H9 (cell line): ENCODE results near the gene SIM1. TPM values are rescaled to one million over a fixed set of nuclear protein-coding genes. Genes with fewer than 3 reads are reported as not detected.

Experiments used
- DNase-seq: peaks from one replicate; pipeline ENCODE4 v3.0.0-alpha.2; 2017
- H2AFZ ChIP-seq: one replicate; pipeline ENCODE4 v1.6.1; 2013; ENCODE audit warnings: mild to moderate bottlenecking, low read length, control low read depth, moderate library complexity
- H2AK5ac ChIP-seq: 2 replicates; pipeline ENCODE4 v1.6.1; 2013; ENCODE audit warnings: low read length, control low read depth, mixed read lengths; ENCODE audit not compliant: insufficient read length
- H2BK120ac ChIP-seq: one replicate; pipeline ENCODE4 v1.6.1; 2013; ENCODE audit warnings: low read depth, mild to moderate bottlenecking, low read length, control low read depth, inconsistent platforms; ENCODE audit not compliant: poor library complexity, severe bottlenecking
- H2BK12ac ChIP-seq: 2 replicates; pipeline ENCODE4 v1.6.1; 2013; ENCODE audit warnings: low read length, control low read depth, mixed read lengths, low read depth; ENCODE audit not compliant: insufficient read length
- H2BK15ac ChIP-seq: 2 replicates; pipeline ENCODE4 v1.6.1; 2013; ENCODE audit warnings: low read depth, low read length, control low read depth
- H2BK20ac ChIP-seq: one replicate; pipeline ENCODE4 v1.6.1; 2013; ENCODE audit warnings: low read depth, mild to moderate bottlenecking, low read length, control low read depth, inconsistent platforms; ENCODE audit not compliant: poor library complexity, severe bottlenecking
- H2BK5ac ChIP-seq: 2 replicates; pipeline ENCODE4 v1.6.1; 2013; ENCODE audit warnings: low read length, control low read depth, mixed read lengths; ENCODE audit not compliant: insufficient read length
- H3K14ac ChIP-seq: 2 replicates; pipeline ENCODE4 v1.6.1; 2013; ENCODE audit warnings: low read length, control low read depth; ENCODE audit not compliant: insufficient read depth
- H3K18ac ChIP-seq: 2 replicates; pipeline ENCODE4 v1.6.1; 2013; ENCODE audit warnings: low read depth, mild to moderate bottlenecking, mixed read lengths, low read length, control low read depth; ENCODE audit not compliant: insufficient read length
- H3K23ac ChIP-seq: 2 replicates; pipeline ENCODE4 v1.6.1; 2013; ENCODE audit warnings: low read length, control low read depth, mixed read lengths, low read depth; ENCODE audit not compliant: insufficient read length
- H3K23me2 ChIP-seq: 2 replicates; pipeline ENCODE4 v1.6.1; 2013; ENCODE audit warnings: low read depth, mild to moderate bottlenecking, mixed read lengths, low read length, control low read depth; ENCODE audit not compliant: insufficient read length, poor library complexity, severe bottlenecking
- H3K27ac ChIP-seq: 2 replicates; pipeline ENCODE4 v1.5.1; 2013; ENCODE audit warnings: low read length, control low read depth, mixed read lengths, low read depth; ENCODE audit not compliant: insufficient read length
- H3K27me3 ChIP-seq: 2 replicates; pipeline ENCODE4 v1.6.1; 2013; ENCODE audit warnings: low read length, control low read depth, inconsistent platforms; ENCODE audit not compliant: insufficient read depth
- H3K4ac ChIP-seq: 2 replicates; pipeline ENCODE4 v1.6.1; 2013; ENCODE audit warnings: low read depth, mild to moderate bottlenecking, control low read depth, inconsistent platforms, low read length, moderate library complexity
- H3K4me1 ChIP-seq: 2 replicates; pipeline ENCODE4 v1.6.1; 2013; ENCODE audit warnings: low read length, control low read depth, inconsistent platforms; ENCODE audit not compliant: insufficient read depth
- H3K4me2 ChIP-seq: 2 replicates; pipeline ENCODE4 v1.6.1; 2013; ENCODE audit warnings: low read length, control low read depth, mixed read lengths; ENCODE audit not compliant: insufficient read length, insufficient read depth
- H3K56ac ChIP-seq: 2 replicates; pipeline ENCODE4 v1.6.1; 2013; ENCODE audit warnings: low read depth, mild to moderate bottlenecking, mixed read lengths, low read length, control low read depth; ENCODE audit not compliant: insufficient read length
- H3K79me1 ChIP-seq: 2 replicates; pipeline ENCODE4 v1.6.1; 2013; ENCODE audit warnings: low read depth, mild to moderate bottlenecking, moderate library complexity, low read length, control low read depth, inconsistent platforms; ENCODE audit not compliant: insufficient read depth, poor library complexity, severe bottlenecking
- H3K79me2 ChIP-seq: 2 replicates; pipeline ENCODE4 v1.6.1; 2013; ENCODE audit warnings: low read length, control low read depth, inconsistent platforms; ENCODE audit not compliant: insufficient read depth
- H3K9ac ChIP-seq: 2 replicates; pipeline ENCODE4 v1.6.1; 2013; ENCODE audit warnings: low read length, control low read depth, mixed read lengths; ENCODE audit not compliant: insufficient read length; ENCODE audit errors: extremely low read depth
- H3K9me3 ChIP-seq: one replicate; pipeline ENCODE4 v1.6.1; 2013; ENCODE audit warnings: low read depth, low read length, inconsistent platforms; ENCODE audit not compliant: control insufficient read depth
- H3T11ph ChIP-seq: one replicate; pipeline ENCODE4 v1.6.1; 2013; ENCODE audit warnings: mild to moderate bottlenecking, low read length, control low read depth, inconsistent platforms
- H4K20me1 ChIP-seq: one replicate; pipeline ENCODE4 v1.6.1; 2013; ENCODE audit not compliant: control insufficient read depth, insufficient read length, insufficient read depth
- H4K5ac ChIP-seq: 2 replicates; pipeline ENCODE4 v1.6.1; 2013; ENCODE audit warnings: low read depth, mild to moderate bottlenecking, mixed read lengths, low read length, control low read depth; ENCODE audit not compliant: insufficient read length
- H4K8ac ChIP-seq: replicated peaks from 2 replicates; pipeline ENCODE4 v1.6.1; 2013; ENCODE audit warnings: low read length, control low read depth, mixed read lengths, low read depth; ENCODE audit not compliant: insufficient read length
- H4K91ac ChIP-seq: 2 replicates; pipeline ENCODE4 v1.6.1; 2013; ENCODE audit warnings: low read depth, mild to moderate bottlenecking, moderate library complexity, mixed read lengths, low read length, control low read depth; ENCODE audit not compliant: insufficient read length
- H3K27ac Mint-ChIP-seq, 3 experiments: 2 replicates in 2 of 3; 3 replicates in 1 of 3; pipeline ENCODE4 v1.8.0; 2020 to 2021; ENCODE audit warnings: mixed read lengths in 3 of 3, mild to moderate bottlenecking in 1 of 3, moderate library complexity in 1 of 3
- H3K27me3 Mint-ChIP-seq: 2 replicates; pipeline ENCODE4 v1.8.0; 2021; ENCODE audit warnings: low read depth, mild to moderate bottlenecking, moderate library complexity, mixed read lengths
- H3K36me3 Mint-ChIP-seq, 3 experiments: 2 replicates in 2 of 3; 3 replicates in 1 of 3; pipeline ENCODE4 v1.8.0; 2020 to 2021; ENCODE audit warnings: low read depth in 3 of 3, mixed read lengths in 3 of 3; ENCODE audit not compliant: insufficient read depth in 1 of 3
- H3K4me1 Mint-ChIP-seq, 2 experiments: 2 replicates each; pipeline ENCODE4 v1.8.0; 2020; ENCODE audit warnings: mixed read lengths in 2 of 2
- H3K4me3 Mint-ChIP-seq, 2 experiments: 2 replicates in 1 of 2; 3 replicates in 1 of 2; pipeline ENCODE4 v1.8.0; 2020 to 2021; ENCODE audit warnings: mild to moderate bottlenecking in 2 of 2, mixed read lengths in 2 of 2, moderate library complexity in 1 of 2
- H3K9me3 Mint-ChIP-seq, 2 experiments: 2 replicates in 1 of 2; 3 replicates in 1 of 2; pipeline ENCODE4 v1.8.0; 2020; ENCODE audit warnings: mild to moderate bottlenecking in 2 of 2, mixed read lengths in 2 of 2, moderate library complexity in 1 of 2
- CTCF ChIP-seq: fragments of 200-600 bp; sonication (generic); conservative IDR thresholded peaks from 3 replicates; pipeline ENCODE4 v1.8.0; 2021; ENCODE audit warnings: antibody characterized with exemption, mild to moderate bottlenecking
- WGBS: extraction: QIAGEN DNeasy Blood & Tissue Kit; methylation state at CpG from one replicate; pipeline ENCODE4 v1.1.7; 2013; ENCODE audit warnings: missing lambda C conversion rate, low lambda C conversion rate, mixed read lengths; ENCODE audit not compliant: insufficient read length; ENCODE audit errors: extremely low coverage; 5-methylcytosine and 5-hydroxymethylcytosine counted together
- total RNA-seq: library from RNA; stranded (reverse); gene quantifications from 2 replicates; pipeline ENCODE4 v1.2.1, GENCODE V29; 2021

SIM1 gene
- total RNA-seq, 1 experiment from 2014 or later, result not detected

GRCh38 chr6:100366419-100366818 is 98.3 kb downstream of the SIM1 start:
- Histone ChIP-seq H3K23ac (no peak overlapping the region), H3K27me3 (no peaks in the 10 kb centered on the region), H3K9me3 (no peaks in the 10 kb centered on the region), H4K8ac (no peak overlapping the region), H2BK5ac (no peak overlapping the region), H4K20me1 (no peaks in the 10 kb centered on the region), H3K4me1 (peaks cover 5% of the 10 kb centered on the region; the same call in 1 of the 2 replicates), H2BK15ac (no peak overlapping the region), H3K4ac (no peak overlapping the region), H2BK12ac (no peak overlapping the region), H2AK5ac (no peak overlapping the region), H3K79me1 (no peaks in the 10 kb centered on the region), H3K23me2 (no peaks in the 10 kb centered on the region), H2AFZ (no peak overlapping the region), H2BK120ac (no peak overlapping the region), H3K4me2 (no peak overlapping the region), H3K56ac (no peak overlapping the region), H3K27ac (no peak overlapping the region), H3K18ac (no peak overlapping the region), H4K5ac (no peak overlapping the region), H3K79me2 (no peaks in the 10 kb centered on the region), H4K91ac (no peak overlapping the region), H3K14ac (no peak overlapping the region), H3K9ac (no peak overlapping the region), H3T11ph (no peak overlapping the region), H2BK20ac (no peak overlapping the region)
- no peak for DNase-seq
- H3K36me3 Mint-ChIP-seq, result no peaks in the 10 kb centered on the region
- no peaks in the 10 kb centered on the region for H3K9me3 Mint-ChIP-seq
- no peak overlapping the region for H3K27ac Mint-ChIP-seq
- TF ChIP-seq CTCF, result no peak
- H3K4me3 Mint-ChIP-seq, result no peak overlapping the region
- no CpG with 5 or more reads among the region's 5 CpGs for WGBS
- H3K27me3 Mint-ChIP-seq, result no peaks in the 10 kb centered on the region
- peaks cover 14 to 17% of the 10 kb centered on the region in 2 experiments for H3K4me1 Mint-ChIP-seq
